Esophagus muscularis mucosa (tissue), 4 donors: Measurements from ENCODE around the gene COMMD9. TPM values are rescaled to one million over a fixed set of nuclear protein-coding genes. Genes with fewer than 3 reads are reported as not detected.

Source experiments
- DNase-seq: peaks from one replicate; pipeline ENCODE4 v3.0.0-alpha.2; 2017; ENCODE audit errors: extremely low spot score
- H3K27ac ChIP-seq, 4 donors: fragments of 200-600 bp; sonication (generic); replicated peaks in 1 of 4; 1 replicate in 3 of 4; 2 replicates in 1 of 4; pipeline ENCODE4 v1.5.1; 2016 to 2019; ENCODE audit warnings: mild to moderate bottlenecking in 1 of 4
- H3K27me3 ChIP-seq, 4 donors: fragments of 200-600 bp; sonication (generic); one replicate each; pipeline versions ENCODE4 v1.5.1 to v1.6.0; 2016 to 2019
- H3K36me3 ChIP-seq, 4 donors: fragments of 200-600 bp; sonication (generic); one replicate each; pipeline ENCODE4 v1.5.1; 2016 to 2019
- H3K4me1 ChIP-seq, 4 donors: fragments of 200-600 bp; sonication (generic); one replicate each; pipeline ENCODE4 v1.5.1; 2016 to 2019
- H3K4me3 ChIP-seq, 4 donors: fragments of 200-600 bp; sonication (generic); 1 replicate in 2 of 4; 2 replicates in 2 of 4; pipeline ENCODE4 v1.5.1; 2016 to 2019; ENCODE audit warnings: mild to moderate bottlenecking in 4 of 4, moderate library complexity in 1 of 4
- H3K9me3 ChIP-seq, 4 donors: fragments of 200-600 bp; sonication (generic); 1 replicate in 3 of 4; 2 replicates in 1 of 4; pipeline ENCODE4 v1.5.1; 2016 to 2019
- EP300 ChIP-seq: sonication (generic); formaldehyde crosslinking; IDR thresholded peaks from one replicate; pipeline ENCODE4 v1.6.1; 2017; ENCODE audit warnings: antibody characterized with exemption
- POLR2A ChIP-seq: fragments of 450-650 bp; IDR thresholded peaks from one replicate; pipeline ENCODE4 v1.6.1; 2017; ENCODE audit warnings: antibody characterized with exemption, moderate library complexity, mild to moderate bottlenecking, low read depth
- POLR2AphosphoS5 ChIP-seq, 2 donors: sonication (generic); formaldehyde crosslinking; IDR thresholded peaks; one replicate each; pipeline ENCODE4 v1.6.1; 2017; ENCODE audit warnings: antibody characterized with exemption in 2 of 2
- WGBS: methylation state at CpG from one replicate; pipeline ENCODE4 v1.1.5; 2018; 5-methylcytosine and 5-hydroxymethylcytosine counted together
- intact Hi-C: fragments of 100-400 bp; cut with DNase I; formaldehyde crosslinking; loops from one replicate; pipeline ENCODE4 v1.15.1; 2023
- total RNA-seq, 4 donors: library from RNA; depleted of rRNA; stranded (reverse); fragments of >200 nt; gene quantifications; one replicate each; pipeline versions ENCODE4 v1.1.0 to v1.2.1, GENCODE V29; 2016
- TF ChIP-seq, protein P1 (sequence below), 3 experiments: fragments of 200-600 bp in 2 of 3; fragments of 450-650 bp in 1 of 3; sonication (generic) in 2 of 3; IDR thresholded peaks; one replicate each; pipeline ENCODE4 v1.5.1; 2017 to 2019; ENCODE audit warnings: antibody characterized with exemption in 3 of 3, mild to moderate bottlenecking in 2 of 3, moderate library complexity in 1 of 3

Gene COMMD9
- total RNA-seq, 4 donors from 2014 or later, result 18.3 to 45.5 (median 27.7) TPM

DNA sequence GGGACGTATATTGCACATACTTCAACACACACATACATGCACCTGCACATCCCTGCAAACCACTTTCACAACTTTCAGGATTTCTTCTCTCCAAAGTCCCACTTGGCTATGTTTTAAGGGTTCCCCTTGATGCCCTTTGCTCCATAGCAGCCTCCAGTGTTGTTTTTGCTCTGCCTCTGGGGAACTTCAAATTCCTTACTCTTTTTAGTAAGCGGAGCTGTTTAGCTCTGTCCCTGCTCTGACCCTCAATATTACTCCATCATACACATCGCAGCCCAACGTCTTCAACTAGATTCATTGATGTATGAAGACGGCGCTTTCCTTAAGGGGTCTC is 25.2 kb upstream of the COMMD9 start:
- intact Hi-C loops, result no loop called here
- TF ChIP-seq EP300 (no peak), POLR2A (no peak), POLR2AphosphoS5 (IDR thresholded peaks at IDR 0.05) (no peak)
- TF ChIP-seq, protein P1, sequence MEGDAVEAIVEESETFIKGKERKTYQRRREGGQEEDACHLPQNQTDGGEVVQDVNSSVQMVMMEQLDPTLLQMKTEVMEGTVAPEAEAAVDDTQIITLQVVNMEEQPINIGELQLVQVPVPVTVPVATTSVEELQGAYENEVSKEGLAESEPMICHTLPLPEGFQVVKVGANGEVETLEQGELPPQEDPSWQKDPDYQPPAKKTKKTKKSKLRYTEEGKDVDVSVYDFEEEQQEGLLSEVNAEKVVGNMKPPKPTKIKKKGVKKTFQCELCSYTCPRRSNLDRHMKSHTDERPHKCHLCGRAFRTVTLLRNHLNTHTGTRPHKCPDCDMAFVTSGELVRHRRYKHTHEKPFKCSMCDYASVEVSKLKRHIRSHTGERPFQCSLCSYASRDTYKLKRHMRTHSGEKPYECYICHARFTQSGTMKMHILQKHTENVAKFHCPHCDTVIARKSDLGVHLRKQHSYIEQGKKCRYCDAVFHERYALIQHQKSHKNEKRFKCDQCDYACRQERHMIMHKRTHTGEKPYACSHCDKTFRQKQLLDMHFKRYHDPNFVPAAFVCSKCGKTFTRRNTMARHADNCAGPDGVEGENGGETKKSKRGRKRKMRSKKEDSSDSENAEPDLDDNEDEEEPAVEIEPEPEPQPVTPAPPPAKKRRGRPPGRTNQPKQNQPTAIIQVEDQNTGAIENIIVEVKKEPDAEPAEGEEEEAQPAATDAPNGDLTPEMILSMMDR (IDR thresholded peaks at IDR 0.05), result no peak
- WGBS, result 63% methylated on average over 6 of the region's 6 CpGs
- H3K36me3 ChIP-seq, result no peaks in the 10 kb centered on the region
- no peak overlapping the region for H3K27ac ChIP-seq
- no peaks in the 10 kb centered on the region for H3K9me3 ChIP-seq
- no peak for DNase-seq
- H3K4me1 ChIP-seq, result no peaks in the 10 kb centered on the region
- H3K4me3 ChIP-seq, result no peak overlapping the region
- H3K27me3 ChIP-seq, result peaks cover 0 to 23% (median 0%) of the 10 kb centered on the region in 4 donors

DNA sequence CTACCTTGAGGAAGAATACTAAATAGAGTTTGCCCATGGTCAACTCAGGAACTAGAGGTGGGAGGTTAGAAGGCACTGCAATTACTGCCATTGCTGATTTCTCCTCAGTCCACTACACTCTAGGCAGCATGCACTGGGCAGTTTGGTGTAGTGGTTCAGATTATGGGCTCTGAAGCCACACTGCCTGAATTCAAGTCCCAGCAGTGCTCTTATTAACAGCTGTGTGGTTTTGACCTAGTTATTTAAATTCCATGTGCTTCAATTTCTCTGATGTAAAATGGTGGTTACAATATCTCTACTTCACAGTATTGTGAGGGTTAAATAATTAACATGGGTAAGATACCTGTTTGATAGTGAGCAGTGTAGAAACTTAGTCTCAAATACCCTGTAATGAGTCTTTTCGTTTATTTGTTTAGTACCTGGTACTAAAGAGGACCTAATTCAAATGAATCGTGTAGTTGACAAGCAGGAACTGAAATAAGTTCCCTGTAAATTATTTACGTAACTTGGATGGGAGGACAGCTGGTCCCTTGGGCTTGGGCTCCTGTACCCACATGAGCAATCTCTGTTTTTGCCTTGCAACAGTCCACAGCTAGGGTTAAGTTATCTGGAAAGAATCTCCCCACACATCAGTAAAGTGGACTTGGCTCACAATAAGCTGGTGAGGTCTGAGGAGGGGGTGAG is 24.7 kb upstream of the COMMD9 start:
- WGBS, result 55% methylated on average over 3 of the region's 3 CpGs
- H3K4me3 ChIP-seq, result no peak overlapping the region
- H3K27me3 ChIP-seq, result peaks cover 0 to 23% (median 0%) of the 10 kb centered on the region in 4 donors
- no peaks in the 10 kb centered on the region for H3K4me1 ChIP-seq
- no peak for TF ChIP-seq POLR2A
- TF ChIP-seq POLR2AphosphoS5 (IDR thresholded peaks at IDR 0.05), result no peak
- no peak for TF ChIP-seq EP300
- TF ChIP-seq, protein P1 (IDR thresholded peaks at IDR 0.05), result no peak
- H3K27ac ChIP-seq, result no peak overlapping the region
- H3K36me3 ChIP-seq, result no peaks in the 10 kb centered on the region
- DNase-seq, result no peak
- intact Hi-C loops, result no loop called here
- no peaks in the 10 kb centered on the region for H3K9me3 ChIP-seq

DNA sequence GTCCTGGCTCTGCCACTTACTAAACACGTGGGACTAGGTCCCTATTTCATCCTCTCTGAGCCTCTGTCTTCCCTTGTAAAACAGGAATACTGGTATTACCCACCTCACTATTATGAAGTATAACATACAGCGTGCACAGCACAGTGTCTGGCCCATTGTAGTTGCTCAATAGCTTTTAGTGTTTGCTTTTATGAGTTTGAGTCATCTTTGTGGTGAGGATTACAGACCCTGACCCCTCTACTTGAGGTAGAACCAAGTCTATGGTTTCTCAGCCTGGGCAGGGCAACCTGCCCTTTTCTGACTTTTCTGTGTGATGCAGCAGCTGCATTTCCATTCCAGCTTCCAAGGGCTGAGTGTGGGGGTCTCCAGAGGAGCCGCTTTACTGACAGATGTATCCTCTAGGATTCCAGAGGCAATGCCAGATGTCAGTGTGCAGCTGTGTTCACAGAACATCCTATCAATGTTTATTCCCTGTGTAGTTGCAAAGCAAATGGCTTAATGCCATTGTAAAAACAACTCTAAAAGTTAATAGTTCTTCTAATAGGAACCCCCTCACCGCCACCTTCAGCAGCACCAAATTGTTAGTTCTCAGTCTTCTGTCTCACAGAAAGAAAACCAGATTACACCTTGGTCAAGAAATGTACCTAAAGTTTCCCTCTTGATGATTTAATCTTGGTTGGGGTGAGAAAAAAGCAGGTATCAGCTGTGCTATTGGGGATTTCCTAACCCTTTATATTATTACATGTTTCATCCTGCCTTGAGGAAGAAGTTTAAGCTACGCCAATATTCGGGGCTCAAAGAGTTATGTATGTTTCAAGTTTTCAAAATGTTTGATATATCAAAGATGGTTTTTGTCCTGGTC is 23.6 kb upstream of the COMMD9 start:
- H3K36me3 ChIP-seq, result no peaks in the 10 kb centered on the region
- no peak overlapping the region for H3K27ac ChIP-seq
- H3K27me3 ChIP-seq, result peaks cover 0 to 23% (median 0%) of the 10 kb centered on the region in 4 donors
- H3K9me3 ChIP-seq, result no peaks in the 10 kb centered on the region
- WGBS, result 71% methylated on average over 5 of the region's 6 CpGs
- intact Hi-C loops, result no loop called here
- DNase-seq, result no peak
- TF ChIP-seq POLR2AphosphoS5 (IDR thresholded peaks at IDR 0.05) (no peak), POLR2A (no peak), EP300 (no peak)
- TF ChIP-seq, protein P1 (IDR thresholded peaks at IDR 0.05), result no peak
- no peak overlapping the region for H3K4me3 ChIP-seq
- no peaks in the 10 kb centered on the region for H3K4me1 ChIP-seq

DNA sequence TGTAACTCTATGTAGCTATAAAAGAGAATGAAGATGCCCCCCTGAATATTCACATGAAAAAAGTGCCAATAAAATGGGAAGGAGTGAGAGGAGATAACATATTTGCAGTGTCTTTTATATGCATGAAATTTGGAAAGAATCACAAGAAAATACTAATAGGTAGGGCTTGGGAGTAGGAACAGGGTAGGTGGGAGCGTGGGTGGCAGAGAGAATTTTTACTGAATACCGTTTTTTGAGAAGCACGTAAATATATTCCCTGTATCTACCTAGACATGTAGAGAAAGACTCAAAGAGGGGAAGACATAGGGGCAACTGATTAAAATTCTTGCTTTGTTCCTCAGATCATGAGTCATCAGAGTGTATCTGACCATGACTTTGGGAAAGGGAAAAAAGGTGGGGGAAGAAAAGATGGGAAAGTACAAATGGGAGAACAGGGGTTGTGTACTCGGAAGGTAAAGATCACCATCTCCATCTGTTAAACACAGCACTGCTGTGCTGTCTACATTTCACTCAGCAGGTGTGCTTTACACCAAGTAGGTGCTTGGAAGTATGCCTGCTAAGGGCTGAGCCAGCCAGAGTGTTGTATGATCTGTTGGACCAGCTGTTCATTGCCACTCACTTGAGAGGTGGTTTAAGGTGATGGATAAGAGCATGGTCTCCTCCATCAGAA is 22.8 kb upstream of the COMMD9 start:
- intact Hi-C loops, result no loop called here
- H3K9me3 ChIP-seq, result no peaks in the 10 kb centered on the region
- WGBS, result 86% methylated on average over 4 of the region's 4 CpGs

More for the DNA sequence above, 22.8 kb upstream of the COMMD9 start:
- DNase-seq, result no peak
- Histone ChIP-seq H3K27ac (no peak overlapping the region), H3K27me3 (peaks cover 0 to 23% (median 0%) of the 10 kb centered on the region in 4 donors), H3K36me3 (no peaks in the 10 kb centered on the region), H3K4me3 (no peak overlapping the region), H3K4me1 (no peaks in the 10 kb centered on the region)
- no peak for TF ChIP-seq EP300
- TF ChIP-seq, protein P1 (IDR thresholded peaks at IDR 0.05), result no peak
- TF ChIP-seq POLR2A, result no peak
- TF ChIP-seq POLR2AphosphoS5 (IDR thresholded peaks at IDR 0.05), result no peak
